Activated CD4-positive, CD25-positive, alpha-beta regulatory T cell treated with anti-CD3 and anti-CD28 coated beads, Interleukin-2, amount 50 U/mL, for 24 hours (primary cell): ENCODE measurements around the gene KCNQ2.
"Not testable (repeated sequence)": the region's sequence is repeated elsewhere in the genome, so short reads cannot be mapped to it uniquely, and the experiment has no call there.

Source experiments
- ATAC-seq, 2 donors: fragments of 150-1000 bp; cut with Tn5 transposase; one replicate each; pipeline ENCODE4 v1.10.0; 2021; ENCODE audit warnings: mild to moderate bottlenecking in 1 of 2, moderate library complexity in 1 of 2

KCNQ2 gene

GRCh38 chr20:63490416-63490815, 18.0 kb upstream of the KCNQ2 start:
- ATAC-seq, result no peak

- no peak for ATAC-seq
These were observed 16.1 kb upstream of the KCNQ2 start for GRCh38 chr20:63488315-63489251.

DNA sequence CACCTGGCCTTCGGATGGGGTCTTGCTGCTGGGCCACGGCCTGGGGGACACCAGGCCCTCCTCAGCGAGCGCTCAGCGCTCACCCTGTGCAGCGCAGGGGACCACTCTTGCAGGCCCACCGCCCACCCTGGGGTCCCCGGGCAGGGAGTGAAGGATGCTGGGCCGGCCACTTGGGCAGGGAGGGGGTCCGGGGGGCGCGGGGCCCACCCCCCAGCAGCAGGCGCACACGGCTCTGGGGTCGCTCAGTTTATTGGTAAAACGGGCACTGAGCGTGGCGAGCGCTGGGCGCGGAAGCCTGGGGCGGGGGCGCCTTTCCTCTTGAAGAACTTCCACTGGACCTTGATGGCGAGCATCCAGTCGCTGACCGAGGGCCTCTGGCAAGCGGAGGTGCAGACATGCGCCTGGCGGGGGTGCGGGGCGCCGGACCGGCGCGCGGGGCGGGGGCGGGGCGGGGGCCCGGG, 15.4 kb upstream of the KCNQ2 start:
- no peak for ATAC-seq

DNA sequence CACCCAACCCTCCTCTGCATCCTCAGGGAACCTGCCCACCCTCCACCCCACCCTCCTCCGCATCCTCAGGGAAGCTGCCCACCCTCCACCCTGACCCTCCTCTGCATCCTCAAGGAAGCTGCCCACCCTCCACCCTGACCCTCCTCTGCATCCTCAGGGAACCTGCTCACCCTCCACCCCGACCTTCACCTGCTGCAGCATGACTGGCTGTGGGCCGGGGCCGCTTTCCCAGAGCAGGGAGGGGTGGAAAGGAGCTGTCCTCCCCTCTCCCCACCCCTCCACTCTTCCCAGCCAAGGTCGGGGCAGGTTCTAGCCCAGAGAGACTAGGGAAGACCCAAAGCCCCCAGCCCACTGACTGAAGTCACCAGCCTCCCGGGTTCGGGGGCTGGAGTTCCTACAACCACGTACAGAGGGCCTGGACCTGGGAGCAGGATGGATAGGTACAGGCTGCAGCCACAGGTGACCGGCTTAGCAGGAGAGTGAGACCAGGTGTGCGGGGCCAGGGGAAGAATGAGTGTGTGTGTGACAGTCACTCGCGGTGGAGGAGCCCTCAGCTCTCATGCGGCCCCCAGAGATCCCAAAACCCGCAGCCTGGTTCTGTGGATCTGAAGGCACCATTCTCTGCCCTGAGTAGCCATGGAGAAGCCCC, 14.8 kb upstream of the KCNQ2 start:
- no peak for ATAC-seq

- no peak for ATAC-seq
These were observed 13.9 kb upstream of the KCNQ2 start for GRCh38 chr20:63486300-63486855.

- no peak for ATAC-seq
These were observed 12.4 kb upstream of the KCNQ2 start for GRCh38 chr20:63484651-63485403.

DNA sequence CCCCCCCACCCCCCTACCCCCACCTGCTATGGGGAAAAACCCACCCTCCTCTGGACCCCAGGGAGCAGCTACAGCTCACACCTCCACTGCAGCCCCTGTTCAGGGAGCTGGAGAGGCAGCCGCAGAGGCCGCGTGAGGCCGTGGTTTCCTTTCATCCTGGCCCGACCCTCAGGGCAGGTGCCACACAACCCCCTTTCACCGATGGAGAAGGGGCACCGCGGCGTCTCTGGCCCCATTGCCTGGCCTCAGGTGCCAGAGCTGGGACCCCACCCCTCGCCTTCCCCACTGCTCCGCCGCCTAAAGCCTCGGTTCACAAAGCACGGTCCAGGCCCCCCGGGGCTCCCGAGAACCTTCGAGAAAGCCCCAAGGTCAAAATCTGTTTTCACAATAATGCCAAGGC, 11.8 kb upstream of the KCNQ2 start:
- ATAC-seq, result no peak

DNA sequence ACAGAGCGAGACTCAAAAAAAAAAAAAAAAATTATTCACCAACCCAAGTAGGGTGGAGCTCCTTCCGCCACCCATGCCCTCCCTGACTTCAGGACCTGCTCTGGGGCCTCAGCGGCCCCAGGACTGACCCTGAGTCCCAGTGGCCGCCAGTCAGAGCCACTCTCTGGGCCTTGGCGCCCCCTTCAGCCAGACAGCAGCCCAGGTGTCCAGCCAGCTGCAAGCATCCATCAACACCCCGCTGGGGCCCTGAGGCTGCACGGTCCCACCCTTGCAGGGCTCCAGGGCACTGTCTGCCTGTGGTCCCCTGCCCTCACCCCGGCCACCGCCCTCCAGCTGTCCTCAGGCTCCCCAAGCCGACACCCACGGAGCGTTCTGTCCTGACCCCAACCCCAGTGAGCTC, 11.4 kb upstream of the KCNQ2 start:
- no peak for ATAC-seq

- ATAC-seq, result no peak
These were observed 9.6 kb upstream of the KCNQ2 start for GRCh38 chr20:63482021-63482587.

DNA sequence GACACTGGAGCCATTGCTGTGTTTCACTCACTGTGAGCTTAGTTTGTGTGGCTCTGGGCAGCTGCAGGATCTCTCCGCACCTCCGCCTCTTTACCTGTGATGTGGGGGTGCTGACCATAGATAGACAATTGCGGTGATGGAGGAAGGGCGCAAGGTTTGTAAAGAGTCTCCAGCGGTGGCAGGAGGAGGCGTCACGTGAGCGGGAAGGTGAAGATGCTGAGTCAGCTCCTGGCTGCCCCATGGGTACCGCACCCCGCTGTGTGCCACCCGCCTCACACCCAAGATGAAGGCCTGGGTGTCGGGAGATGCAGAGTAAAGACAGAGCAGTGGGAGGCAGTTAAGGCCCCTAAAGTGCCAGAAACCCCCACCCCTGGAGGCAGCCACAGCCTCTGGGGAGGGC, 9.0 kb upstream of the KCNQ2 start:
- no peak for ATAC-seq

DNA sequence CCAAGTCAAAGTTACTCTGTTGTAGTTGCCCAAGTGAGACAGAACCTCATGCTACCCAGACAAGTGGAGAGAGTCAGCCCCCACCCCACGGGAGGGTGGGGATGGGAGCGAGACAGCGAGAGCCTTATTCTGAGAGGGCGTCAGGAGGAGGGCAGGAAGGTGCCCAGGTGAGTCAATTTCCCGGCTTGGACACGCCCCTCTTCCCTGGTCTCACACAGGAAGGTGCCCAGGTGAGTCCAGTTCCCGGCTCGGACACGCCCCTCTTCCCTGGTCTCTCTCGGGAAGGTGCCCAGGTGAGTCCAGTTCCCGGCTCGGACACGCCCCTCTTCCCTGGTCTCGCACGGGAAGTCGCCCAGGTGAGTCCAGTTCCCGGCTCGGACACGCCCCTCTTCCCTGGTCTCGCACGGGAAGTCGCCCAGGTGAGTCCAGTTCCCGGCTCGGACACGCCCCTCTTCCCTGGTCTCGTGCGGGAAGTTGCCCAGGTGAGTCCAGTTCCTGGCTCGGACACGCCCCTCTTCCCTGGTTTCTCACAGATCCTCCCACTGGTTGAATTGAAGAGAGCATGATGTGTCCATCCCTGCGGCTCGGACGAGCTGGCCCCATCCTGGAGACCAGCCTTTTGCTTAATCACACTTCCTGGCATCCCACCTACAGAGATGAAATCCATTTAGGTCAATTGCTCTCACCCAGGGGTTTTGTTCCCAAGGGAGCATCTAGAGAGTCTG, 7.4 kb upstream of the KCNQ2 start:
- not testable (repeated sequence) for ATAC-seq

GRCh38 chr20:63478346-63479302, 6.2 kb upstream of the KCNQ2 start:
- no peak for ATAC-seq

- ATAC-seq, result no peak
These were observed 5.5 kb upstream of the KCNQ2 start for GRCh38 chr20:63477944-63478343.

GRCh38 chr20:63477061-63477616, 4.7 kb upstream of the KCNQ2 start:
- ATAC-seq, result no peak

DNA sequence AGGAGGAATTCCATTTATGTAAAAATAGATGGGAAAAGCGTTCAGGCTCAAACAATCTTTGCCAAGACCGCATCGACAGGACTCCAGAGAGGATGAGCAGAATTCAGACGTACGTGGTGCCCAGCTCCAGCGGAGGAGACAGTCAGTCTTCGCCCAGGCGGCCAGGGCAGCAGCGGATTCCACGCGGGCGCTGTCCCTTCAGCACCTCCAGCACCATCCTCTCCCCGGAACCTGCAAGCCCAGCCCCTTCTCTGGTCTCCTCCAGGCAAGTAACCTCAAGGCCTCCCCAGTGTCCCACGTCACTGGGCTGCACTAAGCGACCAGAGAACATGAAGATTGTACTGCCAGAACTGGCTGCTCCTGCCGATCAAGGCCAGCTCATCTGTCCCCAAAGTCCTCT, 2.8 kb upstream of the KCNQ2 start:
- no peak for ATAC-seq

DNA sequence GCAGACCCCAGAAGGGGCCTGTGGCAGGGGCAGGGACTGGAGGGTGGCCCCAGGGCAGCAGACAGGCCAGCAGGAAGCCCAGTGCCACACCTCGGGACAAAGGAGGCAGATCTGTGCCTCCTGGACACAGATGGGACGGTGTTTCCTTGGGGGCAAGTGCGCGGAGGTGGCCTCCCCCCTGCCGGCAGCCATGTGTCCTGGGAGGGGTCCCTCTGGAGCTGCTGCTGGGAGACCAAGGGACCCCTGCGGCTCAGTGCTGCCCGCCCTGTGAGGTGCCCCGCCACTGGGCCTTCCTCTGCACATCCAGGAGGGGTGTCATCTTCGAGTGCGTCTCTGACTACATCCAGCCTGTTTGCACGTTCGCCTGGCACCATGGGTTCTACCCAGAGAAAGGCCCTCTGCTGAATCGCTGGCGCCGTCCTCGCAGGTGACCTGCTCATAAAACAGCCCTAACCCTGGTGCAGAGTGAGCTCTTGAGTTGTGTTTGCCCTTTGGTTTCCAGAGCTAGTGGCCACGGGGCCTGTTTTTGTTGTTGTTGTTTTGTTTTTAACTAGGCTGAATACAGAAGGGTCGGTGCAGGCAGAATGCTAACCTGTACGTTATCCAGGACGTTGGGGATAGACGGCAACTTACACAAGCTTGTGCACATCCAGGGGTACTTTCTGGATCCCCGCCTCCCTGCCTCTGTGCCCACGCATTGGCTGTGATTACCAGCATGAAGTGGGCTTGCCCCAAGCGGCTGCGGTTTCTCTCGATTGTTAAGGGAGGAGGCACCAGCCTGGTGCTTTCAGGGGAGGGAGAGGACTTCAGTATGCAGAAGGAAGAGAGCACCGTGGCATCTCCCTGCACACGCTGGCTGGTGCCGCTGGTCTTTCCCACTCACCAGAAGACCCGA, 1.3 kb upstream of the KCNQ2 start:
- no peak for ATAC-seq

- ATAC-seq, result no peak
These were observed 471 bp upstream of the KCNQ2 start for GRCh38 chr20:63472862-63473390.

- no peak for ATAC-seq
These were observed 806 bp downstream of the KCNQ2 start for GRCh38 chr20:63471717-63471980.

- no peak for ATAC-seq
These were observed 1.3 kb downstream of the KCNQ2 start for GRCh38 chr20:63471002-63471716.
